SKM-1 treated with dmso at 0.1 percent for 144 hours (cell line): ENCODE data around the gene RAI1.

ENCODE experiments used
- DNase-seq: peaks from one replicate; lab custom pipeline; 2025; ENCODE audit not compliant: unreplicated experiment; lab: John Stamatoyannopoulos, UW

Gene RAI1

DNA sequence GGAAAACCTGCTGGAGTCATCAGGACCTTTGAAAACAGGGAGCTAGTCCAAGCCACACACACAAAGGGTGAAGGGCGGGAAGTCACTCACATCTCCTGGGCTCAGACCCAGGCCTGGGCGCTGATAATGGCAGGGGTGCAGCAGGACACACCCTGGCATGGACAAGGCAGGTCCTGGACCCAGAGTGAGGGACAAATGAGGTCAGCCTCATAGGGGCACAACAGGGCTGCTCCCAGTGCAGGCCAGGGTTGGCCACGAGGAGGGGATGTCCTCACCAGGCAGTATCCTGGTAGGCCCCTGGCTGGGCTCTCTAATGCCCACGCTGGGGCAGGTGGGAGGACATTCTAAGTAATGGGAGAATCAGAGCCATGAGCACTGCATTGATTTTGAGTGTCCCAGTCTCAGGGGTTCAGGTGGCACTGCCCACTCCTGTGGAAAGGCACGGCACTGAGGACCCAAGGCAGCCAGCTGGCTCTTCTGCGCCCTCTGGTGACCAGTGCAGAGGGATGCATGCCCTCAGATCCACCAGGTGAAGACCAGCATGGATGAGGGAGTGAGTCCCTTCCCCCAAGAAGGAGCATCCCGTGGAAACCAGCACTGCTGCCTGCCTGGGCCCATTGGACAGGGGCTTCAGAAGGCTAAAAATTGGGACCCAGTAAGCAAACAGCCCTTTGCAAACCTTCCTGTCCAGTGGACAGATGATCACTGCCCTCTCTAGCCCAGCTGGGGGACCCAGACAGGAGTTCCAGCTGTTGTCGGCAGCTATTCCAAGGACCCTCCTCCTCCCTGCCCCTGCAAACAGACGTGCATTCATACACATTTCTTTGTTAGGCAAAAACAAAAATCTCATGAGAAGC is 178.9 kb downstream of the RAI1 start:
- DNase-seq = peak; percentile 18

DNA sequence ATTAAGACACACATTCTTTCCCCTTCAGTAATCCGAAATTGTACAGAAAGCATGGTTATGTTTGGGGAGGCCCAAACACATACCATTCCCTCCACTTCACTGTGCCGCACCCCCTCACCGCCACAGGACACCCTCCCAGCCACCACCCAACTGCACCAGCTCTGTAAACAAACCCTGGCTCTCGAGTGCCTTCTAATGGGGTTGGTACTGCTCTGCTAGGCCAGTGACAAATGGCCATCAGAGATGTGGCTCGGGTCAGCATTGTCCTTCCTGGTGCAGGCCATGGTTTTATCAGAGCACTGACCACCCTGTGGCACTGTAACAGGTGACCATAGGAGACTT is 179.5 kb downstream of the RAI1 start:
- DNase-seq = no peak
